Ovary (tissue), 3 donors: ENCODE results near the gene TTLL5.

Source experiments
- EP300 ChIP-seq: sonication (generic); formaldehyde crosslinking; IDR thresholded peaks from one replicate; pipeline ENCODE4 v1.6.1; 2017; ENCODE audit warnings: antibody characterized with exemption
- TF ChIP-seq, protein P1 (sequence below), 3 donors: fragments of 450-650 bp in 2 of 3; fragments of 200-600 bp in 1 of 3; IDR thresholded peaks; one replicate each; pipeline versions ENCODE4 v1.5.1 to v1.8.0; 2016 to 2022; ENCODE audit warnings: antibody characterized with exemption in 3 of 3, mild to moderate bottlenecking in 1 of 3
- donor health status: DM: no; HTN: no; CAD: no.

DNA sequence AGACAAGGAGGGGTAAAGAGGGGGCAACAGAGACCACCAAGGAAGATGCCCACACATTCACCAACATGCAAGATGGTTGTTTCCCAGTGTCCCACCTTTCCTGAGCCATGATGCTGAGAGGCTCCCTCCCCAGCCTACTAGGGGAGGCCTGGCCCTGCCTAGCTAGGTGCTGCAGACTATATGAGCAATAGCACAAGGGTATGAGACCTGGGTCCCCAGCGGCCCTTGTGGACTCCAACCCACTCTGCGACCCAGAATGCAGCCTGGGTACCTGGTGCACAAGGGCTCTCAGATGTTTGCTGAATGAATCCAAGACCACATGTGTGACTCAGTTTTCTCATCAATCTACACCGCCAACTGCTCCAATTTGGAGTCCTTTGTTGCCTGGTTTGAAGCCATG lies 306.8 kb downstream of the TTLL5 start:
- TF ChIP-seq, protein P1, sequence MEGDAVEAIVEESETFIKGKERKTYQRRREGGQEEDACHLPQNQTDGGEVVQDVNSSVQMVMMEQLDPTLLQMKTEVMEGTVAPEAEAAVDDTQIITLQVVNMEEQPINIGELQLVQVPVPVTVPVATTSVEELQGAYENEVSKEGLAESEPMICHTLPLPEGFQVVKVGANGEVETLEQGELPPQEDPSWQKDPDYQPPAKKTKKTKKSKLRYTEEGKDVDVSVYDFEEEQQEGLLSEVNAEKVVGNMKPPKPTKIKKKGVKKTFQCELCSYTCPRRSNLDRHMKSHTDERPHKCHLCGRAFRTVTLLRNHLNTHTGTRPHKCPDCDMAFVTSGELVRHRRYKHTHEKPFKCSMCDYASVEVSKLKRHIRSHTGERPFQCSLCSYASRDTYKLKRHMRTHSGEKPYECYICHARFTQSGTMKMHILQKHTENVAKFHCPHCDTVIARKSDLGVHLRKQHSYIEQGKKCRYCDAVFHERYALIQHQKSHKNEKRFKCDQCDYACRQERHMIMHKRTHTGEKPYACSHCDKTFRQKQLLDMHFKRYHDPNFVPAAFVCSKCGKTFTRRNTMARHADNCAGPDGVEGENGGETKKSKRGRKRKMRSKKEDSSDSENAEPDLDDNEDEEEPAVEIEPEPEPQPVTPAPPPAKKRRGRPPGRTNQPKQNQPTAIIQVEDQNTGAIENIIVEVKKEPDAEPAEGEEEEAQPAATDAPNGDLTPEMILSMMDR (IDR thresholded peaks at IDR 0.05): no peak
- TF ChIP-seq EP300: no peak
